ENCODE measurements around the gene CRYBG1. TPM values are rescaled to one million over a fixed set of nuclear protein-coding genes. Genes with fewer than 3 reads are reported as not detected.

Gene CRYBG1
- total RNA-seq, 1 experiment from 2014 or later = 0.66 TPM

- Histone ChIP-seq H3K27me3 (ENCODE audit: control insufficient read depth, insufficient read depth, low read length) (no peaks in the 10 kb centered on the region), H3K4me3 (ENCODE audit: insufficient read depth, low read depth, low read length) (no peak overlapping the region), H3K36me3 (replicated peaks; ENCODE audit: control insufficient read depth, insufficient read depth, low read length) (no peaks in the 10 kb centered on the region)
- DNase-seq = no peak
Observed at GRCh38 chr6:106475284-106475683, 114.8 kb downstream of the CRYBG1 start.

GRCh38 chr6:106476331-106477105, 116.0 kb downstream of the CRYBG1 start:
- Histone ChIP-seq H3K36me3 (replicated peaks; ENCODE audit: control insufficient read depth, insufficient read depth, low read length) (no peaks in the 10 kb centered on the region), H3K27me3 (ENCODE audit: control insufficient read depth, insufficient read depth, low read length) (no peaks in the 10 kb centered on the region), H3K4me3 (ENCODE audit: insufficient read depth, low read depth, low read length) (no peak overlapping the region)
- DNase-seq = no peak

GRCh38 chr6:106477146-106477545, 116.6 kb downstream of the CRYBG1 start:
- Histone ChIP-seq H3K4me3 (ENCODE audit: insufficient read depth, low read depth, low read length) (no peak overlapping the region), H3K27me3 (ENCODE audit: control insufficient read depth, insufficient read depth, low read length) (no peaks in the 10 kb centered on the region), H3K36me3 (replicated peaks; ENCODE audit: control insufficient read depth, insufficient read depth, low read length) (no peaks in the 10 kb centered on the region)
- no peak for DNase-seq

GRCh38 chr6:106477790-106478189, 117.3 kb downstream of the CRYBG1 start:
- Histone ChIP-seq H3K27me3 (ENCODE audit: control insufficient read depth, insufficient read depth, low read length) (no peaks in the 10 kb centered on the region), H3K4me3 (ENCODE audit: insufficient read depth, low read depth, low read length) (no peak overlapping the region), H3K36me3 (replicated peaks; ENCODE audit: control insufficient read depth, insufficient read depth, low read length) (no peaks in the 10 kb centered on the region)
- no peak for DNase-seq

GRCh38 chr6:106486236-106486635, 125.7 kb downstream of the CRYBG1 start:
- H3K27me3 ChIP-seq (ENCODE audit: control insufficient read depth, insufficient read depth, low read length) = peaks cover 18% of the 10 kb centered on the region; the same call in 1 of the 2 replicates
- no peaks in the 10 kb centered on the region for H3K36me3 ChIP-seq (replicated peaks; ENCODE audit: control insufficient read depth, insufficient read depth, low read length)
- DNase-seq = no peak
- H3K4me3 ChIP-seq (ENCODE audit: insufficient read depth, low read depth, low read length) = no peak overlapping the region

GRCh38 chr6:106488494-106489370, 128.2 kb downstream of the CRYBG1 start:
- Histone ChIP-seq H3K36me3 (replicated peaks; ENCODE audit: control insufficient read depth, insufficient read depth, low read length) (no peaks in the 10 kb centered on the region), H3K27me3 (ENCODE audit: control insufficient read depth, insufficient read depth, low read length) (peaks cover 18% of the 10 kb centered on the region), H3K4me3 (ENCODE audit: insufficient read depth, low read depth, low read length) (no peak overlapping the region)
- DNase-seq = no peak

- Histone ChIP-seq H3K27me3 (ENCODE audit: control insufficient read depth, insufficient read depth, low read length) (peaks cover 18% of the 10 kb centered on the region), H3K36me3 (replicated peaks; ENCODE audit: control insufficient read depth, insufficient read depth, low read length) (no peaks in the 10 kb centered on the region), H3K4me3 (ENCODE audit: insufficient read depth, low read depth, low read length) (no peak overlapping the region)
- DNase-seq = no peak
Observed at GRCh38 chr6:106490030-106490429, 129.5 kb downstream of the CRYBG1 start.

GRCh38 chr6:106490436-106490835, 129.9 kb downstream of the CRYBG1 start:
- H3K27me3 ChIP-seq (ENCODE audit: control insufficient read depth, insufficient read depth, low read length) = peaks cover 16% of the 10 kb centered on the region
- H3K36me3 ChIP-seq (replicated peaks; ENCODE audit: control insufficient read depth, insufficient read depth, low read length) = no peaks in the 10 kb centered on the region
- no peak for DNase-seq
- H3K4me3 ChIP-seq (ENCODE audit: insufficient read depth, low read depth, low read length) = no peak overlapping the region

GRCh38 chr6:106490974-106491373, 130.5 kb downstream of the CRYBG1 start:
- Histone ChIP-seq H3K4me3 (ENCODE audit: insufficient read depth, low read depth, low read length) (no peak overlapping the region), H3K36me3 (replicated peaks; ENCODE audit: control insufficient read depth, insufficient read depth, low read length) (no peaks in the 10 kb centered on the region), H3K27me3 (ENCODE audit: control insufficient read depth, insufficient read depth, low read length) (peaks cover 14% of the 10 kb centered on the region)
- DNase-seq = no peak

GRCh38 chr6:106495014-106495413, 134.5 kb downstream of the CRYBG1 start:
- Histone ChIP-seq H3K27me3 (ENCODE audit: control insufficient read depth, insufficient read depth, low read length) (no peaks in the 10 kb centered on the region; the same call in none of the 2 replicates), H3K4me3 (ENCODE audit: insufficient read depth, low read depth, low read length) (no peak overlapping the region)

GRCh38 chr6:106496823-106497222, 136.3 kb downstream of the CRYBG1 start:
- no peak for DNase-seq
- Histone ChIP-seq H3K36me3 (replicated peaks; ENCODE audit: control insufficient read depth, insufficient read depth, low read length) (no peaks in the 10 kb centered on the region), H3K4me3 (ENCODE audit: insufficient read depth, low read depth, low read length) (no peak overlapping the region), H3K27me3 (ENCODE audit: control insufficient read depth, insufficient read depth, low read length) (no peaks in the 10 kb centered on the region; the same call in 1 of the 2 replicates)

More at GRCh38 chr6:106495014-106495413, 134.5 kb downstream of the CRYBG1 start:
- DNase-seq = peak; percentile 37
- H3K36me3 ChIP-seq (replicated peaks; ENCODE audit: control insufficient read depth, insufficient read depth, low read length) = no peaks in the 10 kb centered on the region

- DNase-seq = no peak
Observed at GRCh38 chr6:106501960-106502371, 141.4 kb downstream of the CRYBG1 start.

GRCh38 chr6:106502559-106502958, 142.0 kb downstream of the CRYBG1 start:
- Histone ChIP-seq H3K4me3 (ENCODE audit: insufficient read depth, low read depth, low read length) (no peak overlapping the region), H3K36me3 (replicated peaks; ENCODE audit: control insufficient read depth, insufficient read depth, low read length) (no peaks in the 10 kb centered on the region), H3K27me3 (ENCODE audit: control insufficient read depth, insufficient read depth, low read length) (peaks cover 2% of the 10 kb centered on the region; the same call in 1 of the 2 replicates)
- DNase-seq = no peak

More at GRCh38 chr6:106501960-106502371, 141.4 kb downstream of the CRYBG1 start:
- no peak overlapping the region for H3K4me3 ChIP-seq (ENCODE audit: insufficient read depth, low read depth, low read length)
- H3K36me3 ChIP-seq (replicated peaks; ENCODE audit: control insufficient read depth, insufficient read depth, low read length) = no peaks in the 10 kb centered on the region
- H3K27me3 ChIP-seq (ENCODE audit: control insufficient read depth, insufficient read depth, low read length) = no peaks in the 10 kb centered on the region; the same call in 1 of the 2 replicates

- no peak for DNase-seq
- Histone ChIP-seq H3K36me3 (replicated peaks; ENCODE audit: control insufficient read depth, insufficient read depth, low read length) (no peaks in the 10 kb centered on the region), H3K27me3 (ENCODE audit: control insufficient read depth, insufficient read depth, low read length) (peaks cover 54% of the 10 kb centered on the region), H3K4me3 (ENCODE audit: insufficient read depth, low read depth, low read length) (no peak overlapping the region)
Observed at GRCh38 chr6:106508277-106508676, 147.8 kb downstream of the CRYBG1 start.

GRCh38 chr6:106508834-106509233, 148.3 kb downstream of the CRYBG1 start:
- no peak for DNase-seq
- Histone ChIP-seq H3K4me3 (ENCODE audit: insufficient read depth, low read depth, low read length) (no peak overlapping the region), H3K36me3 (replicated peaks; ENCODE audit: control insufficient read depth, insufficient read depth, low read length) (no peaks in the 10 kb centered on the region), H3K27me3 (ENCODE audit: control insufficient read depth, insufficient read depth, low read length) (peaks cover 59% of the 10 kb centered on the region)

Data from H7 (cell line).